Fibroblast of villous mesenchyme (primary cell): ENCODE measurements around the gene FASN. TPM values are rescaled to one million over a fixed set of nuclear protein-coding genes. Genes with fewer than 3 reads are reported as not detected.

Experiments
- DNase-seq: peaks from one replicate; pipeline ENCODE4 v3.0.0-alpha.2; 2010; ENCODE audit warnings: low read depth
- H3K4me3 ChIP-seq: 2 replicates; pipeline ENCODE4 v1.5.1; 2011; ENCODE audit warnings: low read depth, mild to moderate bottlenecking, low read length
- CTCF ChIP-seq: IDR thresholded peaks from 2 replicates; pipeline ENCODE4 v1.5.1; 2012; ENCODE audit warnings: low read depth, mild to moderate bottlenecking, low read length; ENCODE audit not compliant: insufficient read depth
- total RNA-seq: library from RNA; depleted of rRNA; stranded (reverse); fragments of >200 nt; gene quantifications from 2 replicates; pipeline ENCODE4 v1.2.3, GENCODE V29; 2012

The FASN gene
- total RNA-seq, 1 donor, result 274 TPM

GRCh38 chr17:82037889-82038195 lies 60.2 kb downstream of the FASN start:
- no peak for TF ChIP-seq CTCF
- peak overlapping the region; percentile 73 for H3K4me3 ChIP-seq
- DNase-seq, result no peak

- peak; percentile 68 for TF ChIP-seq CTCF
- DNase-seq, result peak; percentile 96
- H3K4me3 ChIP-seq, result peak within 1 kb of the TSS; percentile 73
Measured at GRCh38 chr17:82037092-82037888, 60.7 kb downstream of the FASN start, which contains the start of gene DCXR. Gene DCXR, minus strand, starts transcription at chr17:82037697. Its CDS starts 15 bp downstream, at chr17:82037682.

- H3K4me3 ChIP-seq, result peak overlapping the region; percentile 73
- no peak for TF ChIP-seq CTCF
- no peak for DNase-seq
Measured at GRCh38 chr17:82036634-82037091, 61.4 kb downstream of the FASN start.

GRCh38 chr17:82035956-82036633 lies 61.9 kb downstream of the FASN start:
- DNase-seq, result no peak
- TF ChIP-seq CTCF, result no peak
- peak overlapping the region; percentile 73 for H3K4me3 ChIP-seq

- no peak overlapping the region for H3K4me3 ChIP-seq
- DNase-seq, result no peak
- no peak for TF ChIP-seq CTCF
Measured at GRCh38 chr17:82035488-82035887, 62.5 kb downstream of the FASN start.

GRCh38 chr17:82034371-82035011 lies 63.5 kb downstream of the FASN start:
- DNase-seq, result no peak
- TF ChIP-seq CTCF, result no peak
- H3K4me3 ChIP-seq, result no peak overlapping the region
